OCI-LY3 (cell line): Measurements from ENCODE around the gene CDC45.

Experiments
- H2AFZ ChIP-seq: fragments of 200-600, 300-600 bp; shearing (Covaris generic); 2 replicates; pipeline ENCODE4 v1.6.0; 2014; ENCODE audit warnings: antibody characterized with exemption, low read depth, low read length
- H3K27ac ChIP-seq: fragments of 200-600, 300-600 bp; sonication (generic); 2 replicates; pipeline ENCODE4 v1.5.1; 2014; ENCODE audit warnings: mild to moderate bottlenecking, low read length, moderate library complexity, mixed read lengths
- H3K27me3 ChIP-seq: fragments of 200-600, 300-600 bp; sonication (generic); 2 replicates; pipeline ENCODE4 v1.6.1; 2014; ENCODE audit warnings: low read depth, low read length, mixed read lengths
- H3K36me3 ChIP-seq: fragments of 200-600, 300-600 bp; sonication (generic); replicated peaks from 2 replicates; pipeline ENCODE3; 2014; ENCODE audit warnings: low read depth, low read length, mixed read lengths
- H3K4me1 ChIP-seq: fragments of 300-600, 200-600 bp; sonication (generic); 2 replicates; pipeline ENCODE4 v1.6.1; 2014; ENCODE audit warnings: low read length, mixed read lengths
- H3K4me2 ChIP-seq: fragments of 200-600, 300-600 bp; sonication (generic); 2 replicates; pipeline ENCODE4 v1.6.1; 2014; ENCODE audit warnings: low read length, mixed read lengths
- H3K4me3 ChIP-seq: fragments of 300-600, 200-600 bp; sonication (generic); 2 replicates; pipeline ENCODE4 v1.5.1; 2014; ENCODE audit warnings: antibody characterized with exemption, mild to moderate bottlenecking, low read length, moderate library complexity
- H3K79me2 ChIP-seq: fragments of 300-600, 200-600 bp; shearing (Covaris generic); 2 replicates; pipeline ENCODE4 v1.6.1; 2014; ENCODE audit warnings: mild to moderate bottlenecking, low read length, mixed read lengths
- H3K9ac ChIP-seq: fragments of 300-600, 200-600 bp; shearing (Covaris generic); 2 replicates; pipeline ENCODE4 v1.6.0; 2014; ENCODE audit warnings: mild to moderate bottlenecking, low read length, moderate library complexity
- H3K9me3 ChIP-seq: fragments of 200-600, 300-600 bp; shearing (Covaris generic); 2 replicates; pipeline ENCODE4 v1.6.1; 2014; ENCODE audit warnings: low read length, mixed read lengths; ENCODE audit not compliant: insufficient read depth
- H4K20me1 ChIP-seq: fragments of 200-600, 300-600 bp; sonication (generic); 2 replicates; pipeline ENCODE4 v1.6.1; 2016; ENCODE audit warnings: low read length, mixed read lengths; ENCODE audit not compliant: insufficient read depth
- CTCF ChIP-seq: fragments of 200-600, 300-600 bp; sonication (generic); IDR thresholded peaks from 2 replicates; pipeline ENCODE4 v1.5.1; 2014; ENCODE audit warnings: antibody characterized with exemption, low read length, low read depth
- EZH2phosphoT487 ChIP-seq: fragments of 200-600 bp; shearing (Covaris generic); IDR thresholded peaks from 2 replicates; pipeline ENCODE4 v1.6.1; 2018; ENCODE audit warnings: antibody characterized with exemption, mixed run types, low read depth

The CDC45 gene

DNA sequence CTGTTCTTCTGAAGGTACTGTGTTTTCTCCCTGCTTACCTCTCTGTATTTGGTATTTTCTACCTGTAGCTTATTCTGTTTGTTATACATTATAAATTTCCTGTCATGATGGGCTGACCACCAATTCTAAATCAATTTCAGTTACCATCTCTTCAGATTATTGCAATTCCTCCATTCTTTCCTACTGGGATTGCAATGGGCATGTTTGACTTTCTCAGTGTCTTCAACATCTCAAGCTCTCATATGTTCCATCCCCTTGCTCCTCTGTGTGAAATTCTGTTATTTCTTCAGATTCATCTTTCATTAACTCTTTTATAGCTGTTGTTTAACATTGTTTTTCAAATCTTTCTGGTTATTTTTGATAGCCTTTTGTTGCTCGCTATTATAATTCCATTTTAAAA, 16.7 kb upstream of the CDC45 start:
- Histone ChIP-seq H3K27ac (no peak overlapping the region), H3K4me3 (no peak overlapping the region), H3K4me1 (no peaks in the 10 kb centered on the region), H3K36me3 (peaks cover 51% of the 10 kb centered on the region), H4K20me1 (no peaks in the 10 kb centered on the region; the same call in 1 of the 2 replicates), H2AFZ (no peak overlapping the region), H3K9me3 (no peaks in the 10 kb centered on the region), H3K9ac (no peak overlapping the region), H3K79me2 (no peaks in the 10 kb centered on the region), H3K4me2 (no peak overlapping the region), H3K27me3 (no peaks in the 10 kb centered on the region)
- TF ChIP-seq CTCF (no peak), EZH2phosphoT487 (no peak)

DNA sequence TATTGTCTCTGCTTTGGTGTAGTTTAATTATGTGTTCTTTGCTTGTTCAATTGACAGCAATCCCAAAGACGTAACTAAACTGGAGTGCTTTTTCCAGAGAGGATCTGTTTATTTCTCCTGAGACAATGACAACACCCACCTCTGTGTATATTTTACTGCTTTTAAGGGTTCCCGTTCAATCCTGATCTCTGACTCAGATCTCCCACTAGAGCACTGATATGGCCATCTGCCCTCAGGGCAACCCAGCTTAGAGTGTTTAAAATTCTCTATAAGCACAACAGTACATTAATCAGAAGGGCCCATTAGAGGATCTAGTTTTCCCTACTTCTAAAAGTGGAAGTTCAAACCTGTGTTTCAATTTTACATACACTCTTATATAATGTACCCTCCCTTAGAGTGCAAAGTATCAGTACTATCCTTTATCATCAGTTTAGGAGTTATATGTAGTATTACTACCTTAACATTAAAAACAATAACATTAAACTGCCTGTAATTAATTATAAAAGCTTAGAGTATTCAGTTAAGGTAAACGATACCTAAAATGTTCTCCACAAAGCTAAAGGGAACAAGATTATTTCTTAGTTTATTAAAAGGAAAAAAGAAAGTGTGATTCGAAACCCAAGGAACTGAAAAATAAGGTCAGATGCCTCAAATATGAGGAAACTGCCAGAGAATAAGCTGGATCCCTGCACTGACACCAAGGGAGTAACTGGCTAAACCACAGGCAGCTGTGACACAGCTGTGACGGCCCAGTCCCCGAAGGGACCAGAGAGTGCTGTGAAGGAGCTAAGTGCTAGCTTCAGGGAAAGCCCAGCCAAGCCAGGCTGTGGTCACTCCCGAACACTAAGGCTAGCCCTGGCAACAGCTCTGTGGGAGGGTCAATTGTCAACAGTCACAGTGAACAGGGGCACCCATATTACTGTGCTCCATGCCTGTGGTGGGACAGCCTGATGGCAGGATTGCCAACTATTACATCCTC, 15.9 kb upstream of the CDC45 start:
- H3K4me2 ChIP-seq, result no peak overlapping the region
- TF ChIP-seq EZH2phosphoT487 (no peak), CTCF (no peak)
- H2AFZ ChIP-seq, result no peak overlapping the region
- H3K9ac ChIP-seq, result no peak overlapping the region
- no peak overlapping the region for H3K4me3 ChIP-seq
- H3K36me3 ChIP-seq, result peaks cover 58% of the 10 kb centered on the region
- H3K27me3 ChIP-seq, result no peaks in the 10 kb centered on the region
- no peak overlapping the region for H3K27ac ChIP-seq
- no peaks in the 10 kb centered on the region for H3K9me3 ChIP-seq
- H3K79me2 ChIP-seq, result no peaks in the 10 kb centered on the region
- H3K4me1 ChIP-seq, result no peaks in the 10 kb centered on the region
- H4K20me1 ChIP-seq, result no peaks in the 10 kb centered on the region; the same call in 1 of the 2 replicates

DNA sequence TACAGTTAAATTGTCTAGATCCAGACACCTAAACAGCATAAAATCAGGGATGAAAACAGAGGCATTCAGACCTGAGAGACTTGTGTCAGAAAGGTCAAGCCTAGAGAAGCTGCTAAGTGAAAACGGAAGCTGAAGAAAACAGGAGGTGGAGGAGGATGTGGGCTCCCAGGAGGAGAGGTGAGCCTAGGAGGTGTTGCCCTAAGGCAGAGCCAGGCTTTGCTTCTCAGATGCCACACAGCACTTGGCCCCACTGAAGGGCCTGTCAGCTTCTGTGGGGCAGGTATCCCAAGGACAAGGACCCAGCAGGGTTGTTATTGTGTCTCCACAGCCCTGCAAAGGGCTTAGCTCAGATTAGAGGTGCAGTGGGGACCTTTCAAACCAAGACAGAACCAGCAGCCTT, 15.2 kb upstream of the CDC45 start:
- Histone ChIP-seq H3K4me1 (no peaks in the 10 kb centered on the region), H3K9ac (no peak overlapping the region), H3K27ac (no peak overlapping the region), H3K27me3 (no peaks in the 10 kb centered on the region), H4K20me1 (no peaks in the 10 kb centered on the region; the same call in 1 of the 2 replicates), H3K9me3 (no peaks in the 10 kb centered on the region), H3K4me3 (no peak overlapping the region), H3K4me2 (no peak overlapping the region), H2AFZ (no peak overlapping the region), H3K36me3 (peaks cover 62% of the 10 kb centered on the region), H3K79me2 (no peaks in the 10 kb centered on the region)
- no peak for TF ChIP-seq EZH2phosphoT487
- TF ChIP-seq CTCF, result no peak

- TF ChIP-seq EZH2phosphoT487 (no peak), CTCF (no peak)
- Histone ChIP-seq H3K79me2 (no peaks in the 10 kb centered on the region), H3K4me1 (no peaks in the 10 kb centered on the region), H3K4me2 (no peak overlapping the region), H3K27me3 (no peaks in the 10 kb centered on the region), H4K20me1 (no peaks in the 10 kb centered on the region; the same call in 1 of the 2 replicates), H2AFZ (no peak overlapping the region), H3K36me3 (peaks cover 66% of the 10 kb centered on the region), H3K4me3 (no peak overlapping the region), H3K9ac (no peak overlapping the region), H3K9me3 (no peaks in the 10 kb centered on the region), H3K27ac (no peak overlapping the region)
Observed at GRCh38 chr22:19464975-19465374, 14.7 kb upstream of the CDC45 start.
